KMS-11 (cell line): Measurements from ENCODE around the gene DDX18.

ENCODE experiments used
- H2AFZ ChIP-seq: fragments of 200-600 bp; sonication (generic); 2 replicates; pipeline ENCODE4 v1.6.1; 2016; ENCODE audit warnings: antibody characterized with exemption, mixed run types, low read depth
- H3K27ac ChIP-seq: fragments of 200-600 bp; sonication (generic); 2 replicates; pipeline ENCODE4 v1.6.1; 2016; ENCODE audit warnings: mild to moderate bottlenecking, mixed run types
- H3K27me3 ChIP-seq: fragments of 200-600 bp; sonication (generic); 2 replicates; pipeline ENCODE4 v1.6.1; 2017; ENCODE audit warnings: mild to moderate bottlenecking, low read depth, mixed run types, moderate library complexity; ENCODE audit not compliant: insufficient read depth
- H3K36me3 ChIP-seq: fragments of 200-600 bp; sonication (generic); 2 replicates; pipeline ENCODE4 v1.6.1; 2017; ENCODE audit warnings: mild to moderate bottlenecking, mixed run types; ENCODE audit not compliant: insufficient read depth
- H3K4me1 ChIP-seq: fragments of 200-600 bp; sonication (generic); 2 replicates; pipeline ENCODE4 v1.6.1; 2016; ENCODE audit warnings: mild to moderate bottlenecking, low read depth, mixed run types; ENCODE audit not compliant: poor library complexity, severe bottlenecking
- H3K4me2 ChIP-seq: fragments of 200-600 bp; sonication (generic); 2 replicates; pipeline ENCODE4 v1.7.0; 2016; ENCODE audit warnings: mild to moderate bottlenecking, mixed run types
- H3K4me3 ChIP-seq: fragments of 200-600 bp; sonication (generic); IDR thresholded peaks from 2 replicates; pipeline ENCODE4 v1.6.1; 2017; ENCODE audit warnings: low read depth, low read length, mixed read lengths; ENCODE audit not compliant: insufficient read depth
- H3K79me2 ChIP-seq: fragments of 200-600 bp; sonication (generic); 2 replicates; pipeline ENCODE4 v1.6.1; 2016; ENCODE audit warnings: low read depth, mixed run types; ENCODE audit not compliant: insufficient read depth
- H3K9ac ChIP-seq: fragments of 200-600 bp; sonication (generic); 2 replicates; pipeline ENCODE4 v1.6.1; 2016; ENCODE audit warnings: mild to moderate bottlenecking, mixed run types
- H4K20me1 ChIP-seq: fragments of 200-600 bp; sonication (generic); 2 replicates; pipeline ENCODE4 v1.6.1; 2016; ENCODE audit warnings: mild to moderate bottlenecking, mixed run types; ENCODE audit not compliant: insufficient read depth
- TF ChIP-seq, protein P1 (sequence below): fragments of 200-600 bp; sonication (generic); conservative IDR thresholded peaks from 2 replicates; pipeline ENCODE4 v1.6.1; 2017; ENCODE audit warnings: low read depth, mild to moderate bottlenecking, antibody characterized with exemption, low read length, moderate library complexity, mixed read lengths

The DDX18 gene

DNA sequence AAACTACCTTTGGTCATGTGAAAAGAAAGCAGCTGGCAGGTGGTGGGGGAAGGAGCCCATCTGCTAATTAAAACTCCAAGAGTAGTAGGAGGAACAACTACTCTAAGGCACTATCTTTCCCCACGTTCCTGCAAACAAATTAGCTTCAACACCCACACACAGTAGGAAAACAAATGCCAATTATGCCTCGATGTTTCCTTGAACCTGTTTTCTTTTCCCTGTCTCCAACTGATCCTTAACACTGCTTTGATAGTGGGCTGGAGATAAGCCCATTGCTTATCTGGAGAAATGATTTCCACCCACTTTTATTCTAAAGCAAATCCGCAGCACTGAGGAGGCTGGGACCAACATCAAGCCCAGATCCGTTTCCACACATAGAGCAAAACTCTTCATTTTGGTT, 36.0 kb downstream of the DDX18 start:
- Histone ChIP-seq H3K36me3 (no peaks in the 10 kb centered on the region), H3K9ac (no peak overlapping the region), H2AFZ (no peak overlapping the region), H3K4me2 (no peak overlapping the region), H3K4me1 (no peaks in the 10 kb centered on the region), H3K27me3 (no peaks in the 10 kb centered on the region), H3K79me2 (no peaks in the 10 kb centered on the region), H4K20me1 (no peaks in the 10 kb centered on the region), H3K4me3 (no peak overlapping the region), H3K27ac (no peak overlapping the region)
- TF ChIP-seq, protein P1, sequence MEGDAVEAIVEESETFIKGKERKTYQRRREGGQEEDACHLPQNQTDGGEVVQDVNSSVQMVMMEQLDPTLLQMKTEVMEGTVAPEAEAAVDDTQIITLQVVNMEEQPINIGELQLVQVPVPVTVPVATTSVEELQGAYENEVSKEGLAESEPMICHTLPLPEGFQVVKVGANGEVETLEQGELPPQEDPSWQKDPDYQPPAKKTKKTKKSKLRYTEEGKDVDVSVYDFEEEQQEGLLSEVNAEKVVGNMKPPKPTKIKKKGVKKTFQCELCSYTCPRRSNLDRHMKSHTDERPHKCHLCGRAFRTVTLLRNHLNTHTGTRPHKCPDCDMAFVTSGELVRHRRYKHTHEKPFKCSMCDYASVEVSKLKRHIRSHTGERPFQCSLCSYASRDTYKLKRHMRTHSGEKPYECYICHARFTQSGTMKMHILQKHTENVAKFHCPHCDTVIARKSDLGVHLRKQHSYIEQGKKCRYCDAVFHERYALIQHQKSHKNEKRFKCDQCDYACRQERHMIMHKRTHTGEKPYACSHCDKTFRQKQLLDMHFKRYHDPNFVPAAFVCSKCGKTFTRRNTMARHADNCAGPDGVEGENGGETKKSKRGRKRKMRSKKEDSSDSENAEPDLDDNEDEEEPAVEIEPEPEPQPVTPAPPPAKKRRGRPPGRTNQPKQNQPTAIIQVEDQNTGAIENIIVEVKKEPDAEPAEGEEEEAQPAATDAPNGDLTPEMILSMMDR = no peak

DNA sequence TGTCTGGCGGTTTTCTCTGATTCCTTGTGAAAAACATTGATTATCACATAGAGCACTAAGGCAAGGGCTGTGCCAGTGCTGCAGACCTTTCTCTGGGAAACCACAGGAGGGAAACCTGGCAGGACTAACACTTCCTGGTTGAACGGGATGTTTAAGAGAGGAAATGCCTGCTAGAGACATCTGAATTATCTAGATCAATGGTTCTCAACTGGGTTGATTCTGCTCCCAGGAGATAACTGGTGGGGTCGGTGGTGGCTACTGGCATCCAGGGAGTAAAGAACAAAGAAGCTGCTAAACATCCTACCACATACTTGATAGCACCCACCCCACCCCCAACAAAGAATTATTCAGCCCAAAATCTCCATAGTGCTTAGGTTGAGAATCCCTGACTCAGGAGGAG, 37.5 kb downstream of the DDX18 start:
- Histone ChIP-seq H3K79me2 (no peaks in the 10 kb centered on the region), H3K27ac (no peak overlapping the region), H3K36me3 (no peaks in the 10 kb centered on the region), H2AFZ (no peak overlapping the region), H3K9ac (no peak overlapping the region), H3K27me3 (no peaks in the 10 kb centered on the region), H3K4me2 (no peak overlapping the region), H3K4me3 (no peak overlapping the region), H4K20me1 (no peaks in the 10 kb centered on the region), H3K4me1 (no peaks in the 10 kb centered on the region)
- TF ChIP-seq, protein P1 = no peak

DNA sequence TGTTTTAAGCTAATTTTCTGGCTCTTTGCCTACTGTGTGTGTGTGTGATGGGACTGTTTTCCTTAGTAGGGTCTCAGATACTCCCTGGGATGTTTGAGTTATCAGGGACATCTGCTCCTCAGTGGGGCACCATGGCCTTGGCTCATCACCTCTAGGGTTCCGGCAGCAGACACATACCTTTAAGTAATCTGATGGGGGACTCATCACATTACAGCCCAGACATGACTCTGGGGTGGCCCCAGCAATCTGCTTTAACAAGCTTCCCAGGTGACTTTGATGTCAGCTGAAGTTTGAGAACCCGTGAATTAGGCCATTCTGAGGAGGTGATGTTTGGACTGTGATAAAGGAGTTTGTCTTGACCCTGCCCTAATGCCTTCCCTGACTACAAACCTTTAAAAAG, 38.8 kb downstream of the DDX18 start:
- Histone ChIP-seq H3K4me2 (no peak overlapping the region), H3K79me2 (no peaks in the 10 kb centered on the region), H3K27me3 (no peaks in the 10 kb centered on the region), H4K20me1 (no peaks in the 10 kb centered on the region), H2AFZ (no peak overlapping the region), H3K36me3 (no peaks in the 10 kb centered on the region), H3K4me1 (no peaks in the 10 kb centered on the region), H3K27ac (no peak overlapping the region), H3K4me3 (no peak overlapping the region), H3K9ac (no peak overlapping the region)
- TF ChIP-seq, protein P1 = no peak

DNA sequence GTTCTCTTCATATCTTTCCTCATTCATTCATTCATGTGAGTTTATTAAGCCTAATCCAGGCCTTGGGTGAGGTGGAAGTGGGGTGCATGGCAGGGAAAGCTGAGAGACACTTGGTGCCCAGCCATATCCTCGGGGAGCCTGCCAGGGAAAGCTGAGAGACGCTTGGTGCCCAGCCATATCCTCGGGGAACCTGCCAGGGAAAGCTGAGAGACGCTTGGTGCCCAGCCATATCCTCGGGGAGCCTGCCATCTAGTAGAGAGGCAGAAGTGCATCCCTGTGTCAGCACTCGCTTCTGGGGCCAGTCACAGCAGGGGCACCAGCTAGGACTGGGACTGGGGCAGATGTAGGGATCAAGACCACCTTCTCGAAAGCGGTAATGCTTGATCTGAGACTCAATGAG, 39.4 kb downstream of the DDX18 start:
- H3K4me1 ChIP-seq = no peaks in the 10 kb centered on the region

More for the DNA sequence above, 39.4 kb downstream of the DDX18 start:
- H3K36me3 ChIP-seq = no peaks in the 10 kb centered on the region
- no peak overlapping the region for H2AFZ ChIP-seq
- no peak overlapping the region for H3K4me2 ChIP-seq
- H3K4me3 ChIP-seq = no peak overlapping the region
- H3K9ac ChIP-seq = no peak overlapping the region
- TF ChIP-seq, protein P1 = no peak
- no peak overlapping the region for H3K27ac ChIP-seq
- H3K79me2 ChIP-seq = no peaks in the 10 kb centered on the region
- H4K20me1 ChIP-seq = no peaks in the 10 kb centered on the region
- no peaks in the 10 kb centered on the region for H3K27me3 ChIP-seq
